HG02642 (cell line): ENCODE measurements around the gene KLRC3.
"Not testable (repeated sequence)": the region's sequence is repeated elsewhere in the genome, so short reads cannot be mapped to it uniquely, and the experiment has no call there.

Source experiments
- ATAC-seq: cut with Tn5 transposase; IDR thresholded peaks from one replicate; pipeline ENCODE4 v1.9.1; 2021; ENCODE audit warnings: mild to moderate bottlenecking; ENCODE audit not compliant: unreplicated experiment, poor library complexity

KLRC3 gene

DNA sequence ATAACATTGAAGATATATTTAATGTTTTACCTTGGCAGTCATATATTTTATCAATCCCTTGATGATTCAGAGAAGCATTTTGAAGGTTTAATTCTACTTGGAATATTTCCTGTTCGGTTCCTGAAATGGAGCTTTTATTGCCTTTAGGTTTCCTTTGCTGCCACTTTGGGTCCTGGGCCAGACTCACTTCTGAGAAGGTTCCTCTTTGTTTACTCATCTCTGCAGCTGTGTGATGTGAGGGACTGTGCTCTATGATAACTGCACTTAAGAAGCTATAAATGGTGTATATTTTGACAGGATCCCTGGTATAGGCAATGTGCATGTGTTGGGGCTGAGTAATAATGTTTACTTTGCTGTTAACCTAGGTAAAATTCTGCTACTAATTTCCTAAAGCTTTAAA, at the start of gene KLRC3:
Gene KLRC3 (minus strand): TSS at position 262 of the 400 bp plus-strand sequence. CDS start 45 bp downstream, at position 217.
- ATAC-seq, result not testable (repeated sequence)

GRCh38 chr12:10469701-10470100, 49.3 kb upstream of the KLRC3 start:
- no peak for ATAC-seq

DNA sequence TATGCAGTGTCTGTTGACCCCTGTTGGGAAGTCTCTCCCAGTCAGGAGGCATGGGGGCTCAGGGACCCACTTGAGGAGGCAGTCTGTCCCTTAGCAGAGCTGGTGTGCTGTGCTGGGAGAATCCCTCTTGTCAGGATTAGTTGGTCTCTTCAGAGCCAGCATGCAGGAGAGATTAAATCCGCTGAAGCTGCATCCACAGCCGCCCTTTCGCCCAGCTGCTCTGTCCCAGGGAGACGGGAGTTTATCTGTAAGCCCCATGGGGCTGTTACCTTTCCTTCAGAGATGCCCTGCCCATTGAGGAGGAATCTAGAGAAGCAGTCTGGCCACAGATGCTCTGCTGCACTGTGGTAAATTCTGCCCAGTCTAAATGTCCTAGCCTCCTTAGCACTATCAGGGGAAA, 45.9 kb upstream of the KLRC3 start:
- no peak for ATAC-seq

DNA sequence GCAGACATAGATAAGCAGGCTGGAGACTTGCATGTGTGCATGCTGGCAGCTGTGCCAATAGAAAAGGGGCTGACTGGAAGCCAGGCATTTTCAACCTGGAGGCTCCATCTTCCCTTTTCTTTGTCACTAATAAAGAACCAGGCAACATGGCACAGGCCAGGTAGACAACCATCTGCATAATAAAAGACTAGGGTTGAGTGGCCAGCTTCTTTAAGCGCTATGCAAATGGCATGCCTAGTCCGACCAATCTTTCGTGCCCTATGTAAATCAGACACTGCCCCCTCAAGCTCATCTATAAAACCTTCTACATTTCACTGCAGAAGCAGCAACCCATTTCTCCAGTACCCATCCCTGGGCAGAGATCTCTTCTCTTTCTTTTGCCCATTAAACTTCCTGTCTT, 37.4 kb upstream of the KLRC3 start:
- no peak for ATAC-seq

DNA sequence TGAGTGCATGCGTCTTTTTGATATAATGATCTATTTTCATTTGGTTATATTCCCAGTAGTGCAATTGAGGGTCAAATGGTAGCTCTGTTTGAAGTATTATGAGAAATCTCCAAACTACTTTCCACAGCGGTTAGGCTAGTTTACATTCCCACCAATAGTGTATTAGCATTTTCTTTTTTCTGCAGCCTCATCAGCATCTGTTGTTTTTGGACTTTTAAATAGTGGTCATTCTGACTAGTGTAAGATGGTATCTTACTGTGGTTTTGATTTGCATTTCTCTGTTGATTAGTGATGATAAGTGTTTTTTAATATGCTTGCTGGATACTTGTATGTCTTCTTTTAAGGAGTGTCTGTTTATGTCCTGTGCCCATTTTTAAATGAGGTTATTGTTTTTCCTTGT, 36.5 kb upstream of the KLRC3 start:
- no peak for ATAC-seq

GRCh38 chr12:10455766-10456165, 35.4 kb upstream of the KLRC3 start:
- ATAC-seq, result no peak

- no peak for ATAC-seq
Observed at GRCh38 chr12:10454531-10454930, 34.1 kb upstream of the KLRC3 start.

- ATAC-seq, result no peak
Observed at GRCh38 chr12:10453156-10453555, 32.8 kb upstream of the KLRC3 start, which contains the start of gene KLRC1. KLRC1 (minus strand) TSS chr12:10453377; CDS start chr12:10451156, 2,221 bp downstream.

DNA sequence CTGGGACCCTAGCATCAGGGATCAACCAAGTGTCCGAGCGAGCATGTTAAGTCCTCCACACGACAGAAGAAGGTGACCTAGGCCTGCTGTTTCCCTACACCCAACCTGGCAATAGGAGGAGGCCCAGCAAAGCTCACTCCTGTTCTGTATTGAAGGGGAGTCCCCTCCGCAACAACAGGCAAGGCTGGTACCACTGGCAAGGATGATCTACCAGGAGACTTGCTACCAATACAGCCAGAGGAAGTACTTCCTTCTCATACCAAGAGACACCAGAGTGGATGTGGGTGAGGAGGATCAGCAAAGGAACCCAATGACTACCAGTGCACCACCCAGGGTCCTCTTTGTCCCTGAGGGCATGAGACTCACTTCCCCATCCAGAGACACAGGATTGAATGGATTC, 27.8 kb upstream of the KLRC3 start:
- no peak for ATAC-seq

DNA sequence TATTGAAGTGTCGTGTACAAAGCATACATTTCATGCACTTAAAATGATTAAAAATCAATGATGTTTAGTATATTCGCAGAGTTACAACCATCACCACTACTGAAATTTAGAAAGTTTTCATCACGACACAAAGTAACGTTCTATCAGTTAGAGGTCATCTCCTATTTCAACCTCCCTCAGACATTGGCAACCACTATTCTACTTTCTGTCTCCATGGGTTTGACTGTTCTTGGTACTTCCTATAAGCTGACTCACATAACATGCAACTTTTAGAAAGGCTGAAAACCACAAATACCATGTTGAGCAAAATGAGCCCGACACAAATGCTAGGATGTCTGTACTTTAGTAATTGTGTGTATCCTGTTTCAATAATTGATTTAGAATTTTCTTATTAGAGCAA, 25.7 kb upstream of the KLRC3 start:
- ATAC-seq, result not testable (repeated sequence)

- not testable (repeated sequence) for ATAC-seq
Observed at GRCh38 chr12:10441144-10441543, 20.7 kb upstream of the KLRC3 start.

DNA sequence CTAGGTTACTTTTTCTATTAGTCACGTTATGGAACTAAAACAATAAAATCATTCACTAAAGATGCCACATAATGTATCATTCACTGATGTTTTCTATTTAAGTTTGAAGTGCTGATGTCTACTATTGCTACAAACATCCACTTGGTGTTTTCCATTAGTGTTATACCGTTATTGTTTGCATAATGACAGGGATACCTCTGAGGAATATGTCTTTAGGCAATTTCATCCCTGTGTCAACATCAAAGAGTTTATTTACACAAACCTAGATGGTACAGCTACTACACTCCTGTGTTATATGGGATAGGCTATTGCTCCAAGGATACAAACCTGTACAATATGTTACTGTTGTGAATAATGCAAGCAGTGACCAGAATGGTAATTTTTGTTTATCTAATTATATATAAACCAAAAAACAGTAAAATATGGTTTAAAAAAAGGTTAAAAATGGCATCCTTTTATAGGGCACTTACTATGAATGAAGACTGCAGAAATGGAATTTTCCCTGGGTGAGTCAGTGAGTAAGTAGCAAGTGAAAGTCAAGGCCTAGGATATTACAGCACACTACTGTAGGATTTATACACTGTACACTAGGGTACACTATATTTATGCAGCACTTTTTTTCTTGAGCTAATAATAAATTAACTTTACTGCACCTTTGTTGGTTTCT, 19.3 kb upstream of the KLRC3 start:
- ATAC-seq, result not testable (repeated sequence)

GRCh38 chr12:10437601-10438000, 17.2 kb upstream of the KLRC3 start:
- ATAC-seq, result not testable (repeated sequence)

GRCh38 chr12:10435816-10436215, 15.4 kb upstream of the KLRC3 start, which contains the start of gene KLRC2:
KLRC2 (minus strand) TSS chr12:10436010; CDS start chr12:10435986, 24 bp downstream.
- not testable (repeated sequence) for ATAC-seq

DNA sequence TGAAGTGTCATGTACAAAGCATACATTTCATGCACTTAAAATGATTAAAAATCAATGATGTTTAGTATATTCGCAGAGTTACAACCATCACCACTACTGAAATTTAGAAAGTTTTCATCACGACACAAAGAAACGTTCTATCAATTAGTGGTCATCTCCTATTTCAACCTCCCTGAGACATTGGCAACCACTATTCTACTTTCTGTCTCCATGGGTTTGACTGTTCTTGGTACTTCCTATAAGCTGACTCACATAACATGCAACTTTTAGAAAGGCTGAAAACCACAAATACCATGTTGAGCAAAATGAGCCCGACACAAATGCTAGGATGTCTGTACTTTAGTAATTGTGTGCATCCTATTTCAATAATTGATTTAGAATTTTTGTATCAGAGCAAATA, 10.2 kb upstream of the KLRC3 start:
- ATAC-seq, result not testable (repeated sequence)

- ATAC-seq, result not testable (repeated sequence)
Observed at GRCh38 chr12:10425938-10426337, 5.5 kb upstream of the KLRC3 start.

DNA sequence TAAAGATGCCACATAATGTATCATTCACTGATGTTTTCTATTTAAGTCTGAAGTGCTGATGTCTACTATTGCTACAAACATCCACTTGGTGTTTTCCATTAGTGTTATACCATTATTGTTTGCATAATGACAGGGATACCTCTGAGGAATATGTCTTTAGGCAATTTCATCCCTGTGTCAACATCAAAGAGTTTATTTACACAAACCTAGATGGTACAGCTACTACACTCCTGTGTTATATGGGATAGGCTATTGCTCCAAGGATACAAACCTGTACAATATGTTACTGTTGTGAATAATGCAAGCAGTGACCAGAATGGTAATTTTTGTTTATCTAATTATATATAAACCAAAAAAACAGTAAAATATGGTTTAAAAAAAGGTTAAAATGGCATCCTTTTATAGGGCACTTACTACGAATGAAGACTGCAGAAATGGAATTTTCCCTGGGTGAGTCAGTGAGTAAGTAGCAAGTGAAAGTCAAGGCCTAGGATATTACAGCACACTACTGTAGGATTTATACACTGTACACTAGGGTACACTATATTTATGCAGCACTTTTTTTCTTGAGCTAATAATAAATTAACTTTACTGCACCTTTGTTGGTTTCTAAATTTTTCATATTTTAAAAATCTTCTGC, 4.0 kb upstream of the KLRC3 start:
- not testable (repeated sequence) for ATAC-seq

- ATAC-seq, result not testable (repeated sequence)
Observed at GRCh38 chr12:10422159-10422558, 1.8 kb upstream of the KLRC3 start.

- no peak for ATAC-seq
Observed at GRCh38 chr12:10409392-10409791, 11.0 kb downstream of the KLRC3 start, which contains the start of gene KLRC4. KLRC4 (minus strand) TSS chr12:10409757; CDS start chr12:10409575, 182 bp downstream.

GRCh38 chr12:10408842-10409241, 11.6 kb downstream of the KLRC3 start:
- no peak for ATAC-seq

DNA sequence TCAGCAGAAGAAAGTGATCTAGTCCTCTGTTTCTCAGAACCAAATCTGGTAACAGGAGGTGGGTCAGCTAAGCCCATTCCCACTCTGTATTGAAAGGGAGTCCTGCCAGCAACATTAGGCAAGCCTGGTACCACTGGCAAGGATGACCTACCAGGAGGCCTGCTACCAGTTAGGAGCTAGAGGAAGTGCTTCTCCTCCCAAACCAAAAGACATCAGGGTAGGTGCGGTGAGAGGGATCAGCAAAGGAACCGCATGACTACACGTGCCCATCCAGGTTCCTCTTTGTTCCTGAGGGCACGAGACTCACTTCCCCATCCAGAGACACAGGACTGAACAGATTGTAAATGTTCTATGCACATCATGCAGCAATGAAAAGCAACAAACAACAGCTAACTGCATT, 13.7 kb downstream of the KLRC3 start:
- no peak for ATAC-seq

GRCh38 chr12:10405294-10405693, 15.1 kb downstream of the KLRC3 start:
- ATAC-seq, result no peak
